Stimulated activated CD8-positive, alpha-beta memory T cell treated with anti-CD3 and anti-CD28 coated beads, Interleukin-7, amount 100 ng/mL, for 1 hour (primary cell): Measurements from ENCODE around the gene SERPINI1.

Experiments used
- DNase-seq, 2 donors: peaks; one replicate each; pipeline ENCODE4 v3.0.0-alpha.2; 2020; ENCODE audit warnings: low read depth in 2 of 2

The SERPINI1 gene

DNA sequence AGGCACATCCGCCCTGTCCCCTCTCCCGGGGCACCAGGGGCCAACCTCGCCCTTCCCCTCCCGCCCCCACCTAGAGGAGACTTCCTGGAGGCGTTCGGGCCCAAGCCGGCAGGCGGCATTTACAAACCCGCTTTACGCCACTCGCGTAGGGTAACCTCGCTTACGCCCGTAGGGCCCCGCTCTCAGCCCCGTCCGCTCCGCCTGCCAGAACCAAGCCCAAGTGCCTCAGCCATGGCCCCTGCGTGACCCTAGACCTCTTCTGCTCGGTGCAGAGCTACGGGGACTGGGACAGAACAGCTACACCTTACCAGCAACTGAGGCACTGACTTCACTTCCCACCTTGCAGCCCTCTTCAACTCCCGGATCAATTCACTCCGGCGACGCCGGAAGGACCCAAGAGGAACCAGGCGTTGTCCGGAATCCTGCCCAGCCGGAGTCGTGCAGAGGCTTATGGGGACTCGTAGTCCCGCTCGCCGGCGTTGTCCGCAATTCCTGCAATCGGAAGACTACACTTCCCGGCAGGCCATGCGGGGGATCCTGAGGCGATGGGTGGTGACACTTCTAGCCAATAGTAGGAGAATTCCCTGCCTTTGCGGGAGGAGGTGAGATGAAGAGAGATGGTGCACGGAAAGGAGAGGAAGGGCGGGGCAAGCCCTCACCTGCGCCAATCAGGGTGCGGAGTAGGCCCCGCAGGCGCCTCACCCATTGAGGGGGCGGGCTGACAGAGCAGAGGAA lies 856 bp upstream of the SERPINI1 start, which contains the start of gene PDCD10:
TSS of gene PDCD10 (minus strand) at position 395 of the 735 bp plus-strand sequence. CDS start 14,735 bp downstream, outside the sequence.
- peak; percentile 92 to 94 for DNase-seq

GRCh38 chr3:167736264-167736787 lies 805 bp downstream of the SERPINI1 start:
- DNase-seq = no peak

DNA sequence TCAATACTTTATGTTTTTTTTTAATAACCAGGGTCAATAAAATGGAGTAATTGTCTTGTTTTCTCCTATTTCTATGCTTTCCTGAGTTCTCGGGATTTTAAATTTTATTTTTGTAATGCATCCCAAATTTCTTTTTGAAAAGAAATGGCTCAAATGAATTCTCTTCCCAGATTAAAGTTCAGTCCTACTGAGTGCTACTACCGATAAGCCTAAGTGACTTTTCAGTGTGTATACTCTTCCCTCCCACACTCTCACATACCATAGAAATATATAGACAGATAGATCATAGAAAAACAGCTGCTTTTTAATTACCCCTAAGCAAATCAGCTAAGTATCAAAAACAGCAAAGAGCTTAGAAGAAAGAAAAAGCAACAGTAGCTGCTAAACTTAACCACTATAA lies 1.5 kb downstream of the SERPINI1 start:
- no peak for DNase-seq

DNA sequence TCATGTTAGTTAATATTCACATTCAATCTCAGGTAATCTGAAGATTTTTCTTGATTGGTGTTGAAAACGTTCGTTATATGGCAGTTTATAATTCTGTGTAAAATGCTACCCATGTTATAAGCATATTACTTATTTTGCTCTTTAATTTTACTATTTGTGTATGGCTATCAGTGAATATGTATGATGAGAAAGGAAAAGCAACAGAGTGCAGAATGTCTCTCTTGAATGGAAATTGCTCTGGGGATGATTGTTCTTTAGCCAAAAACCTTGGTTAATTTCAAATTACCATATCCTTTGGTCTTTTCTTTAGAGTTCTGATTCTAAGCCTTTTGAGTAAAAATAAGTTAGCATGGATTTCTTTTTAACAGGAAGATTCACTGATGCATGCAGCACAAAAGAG lies 2.5 kb downstream of the SERPINI1 start:
- DNase-seq = no peak

GRCh38 chr3:167739190-167739810 lies 3.8 kb downstream of the SERPINI1 start:
- DNase-seq = no peak

DNA sequence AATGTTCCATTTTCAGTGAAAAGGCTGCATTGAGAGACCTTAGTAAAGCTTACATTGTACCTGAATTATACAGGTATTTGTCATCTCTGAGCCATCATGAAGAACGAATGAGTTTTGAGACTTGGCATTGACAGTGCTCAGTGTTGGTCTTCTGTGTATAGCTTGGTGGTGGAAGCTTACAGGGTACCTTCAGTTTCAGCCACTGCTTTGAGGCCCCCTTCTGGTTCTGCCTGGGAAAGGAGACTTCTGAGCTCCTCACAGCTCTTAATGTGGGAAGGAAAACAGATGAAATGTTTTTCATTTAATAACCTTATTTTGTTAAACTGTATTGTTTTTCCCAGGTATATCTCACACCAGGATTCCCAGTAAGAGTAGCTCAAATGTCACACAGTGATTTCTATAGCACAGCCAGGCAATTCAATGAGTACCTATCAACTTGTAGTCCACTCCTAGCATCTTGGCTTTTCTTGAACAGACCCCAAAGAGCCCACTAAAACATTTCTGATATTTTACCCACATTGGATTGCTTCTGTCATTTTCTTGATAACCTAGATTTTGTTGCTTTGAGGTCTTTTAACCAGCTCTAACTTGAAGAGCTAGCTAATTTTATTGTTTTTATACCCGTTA lies 5.6 kb downstream of the SERPINI1 start:
- no peak for DNase-seq

- no peak for DNase-seq
These were observed 6.8 kb downstream of the SERPINI1 start for GRCh38 chr3:167742338-167742737.

DNA sequence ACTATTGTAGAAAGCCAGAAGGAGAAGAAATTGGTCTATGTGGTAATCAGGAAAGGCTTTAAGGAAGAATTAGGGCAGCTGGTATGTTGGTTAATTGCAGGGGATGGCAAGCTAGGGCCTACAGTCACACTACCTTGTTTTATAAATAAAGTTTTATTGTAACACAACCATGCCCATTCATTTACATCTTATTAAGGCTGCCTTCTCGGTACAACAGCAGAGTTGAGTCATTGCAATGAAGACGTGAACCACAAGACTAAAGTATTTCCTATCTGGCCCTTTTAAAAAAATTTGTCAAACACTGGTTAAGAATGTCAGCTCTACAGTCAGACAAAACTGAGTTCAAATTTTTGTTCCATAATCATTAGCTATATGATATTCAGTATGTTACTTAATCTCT lies 8.3 kb downstream of the SERPINI1 start:
- no peak for DNase-seq

DNA sequence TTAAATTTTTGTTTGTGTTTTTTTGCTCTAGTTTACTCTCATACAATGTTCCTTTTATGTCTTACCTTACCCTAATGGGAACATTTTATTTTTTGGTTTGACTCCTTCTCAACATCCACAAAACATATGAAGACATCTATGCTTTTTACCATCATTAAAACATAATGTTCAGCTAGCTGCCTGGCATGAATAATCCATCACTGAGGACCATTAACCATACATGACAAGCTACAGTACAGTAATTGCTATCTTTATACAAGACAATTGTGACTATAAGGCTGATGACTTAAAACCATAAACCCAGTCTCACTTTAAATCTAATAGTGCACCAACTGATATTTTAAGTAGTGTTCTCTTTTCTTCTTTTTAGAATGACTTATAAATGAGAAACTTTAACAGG lies 13.7 kb downstream of the SERPINI1 start:
- DNase-seq = no peak

DNA sequence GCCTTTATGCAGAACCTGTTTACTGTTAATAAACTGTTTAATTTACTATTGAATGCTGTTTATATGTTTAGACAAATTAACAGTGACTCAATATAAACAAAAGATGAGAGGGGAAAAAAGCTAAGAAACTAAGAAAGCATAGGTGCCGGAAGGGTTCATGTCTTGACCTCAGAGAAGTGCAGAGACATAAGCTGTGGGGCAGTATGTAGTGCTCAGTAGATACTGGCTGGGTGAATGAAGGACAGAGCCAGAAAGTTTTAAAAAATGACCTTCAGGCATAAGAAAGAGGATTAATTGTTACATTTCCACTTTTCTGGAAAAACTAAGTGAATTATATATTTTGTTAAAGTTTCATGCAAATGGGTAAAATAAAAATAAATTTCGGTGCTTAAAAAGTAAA lies 14.2 kb downstream of the SERPINI1 start:
- DNase-seq = no peak

- no peak for DNase-seq
These were observed 14.9 kb downstream of the SERPINI1 start for GRCh38 chr3:167750272-167750971.

DNA sequence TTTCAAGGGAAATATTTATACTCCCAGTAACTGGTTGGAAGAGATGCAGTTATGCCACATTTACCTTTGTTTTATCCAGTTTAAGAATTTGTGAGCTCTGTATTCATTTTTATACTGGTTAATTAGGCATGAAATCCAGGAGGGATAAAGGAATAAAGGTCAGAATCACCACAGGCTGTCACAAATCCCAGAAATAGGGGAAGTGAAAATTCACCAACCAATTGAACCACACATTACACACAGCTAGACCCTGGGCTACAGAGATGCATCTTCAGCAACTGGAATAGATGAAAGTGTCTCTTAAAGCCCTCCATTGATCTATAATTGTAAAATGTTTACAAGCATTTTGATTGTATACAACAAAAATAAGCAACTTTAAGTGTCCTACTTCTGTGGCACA lies 18.5 kb downstream of the SERPINI1 start:
- DNase-seq = no peak

DNA sequence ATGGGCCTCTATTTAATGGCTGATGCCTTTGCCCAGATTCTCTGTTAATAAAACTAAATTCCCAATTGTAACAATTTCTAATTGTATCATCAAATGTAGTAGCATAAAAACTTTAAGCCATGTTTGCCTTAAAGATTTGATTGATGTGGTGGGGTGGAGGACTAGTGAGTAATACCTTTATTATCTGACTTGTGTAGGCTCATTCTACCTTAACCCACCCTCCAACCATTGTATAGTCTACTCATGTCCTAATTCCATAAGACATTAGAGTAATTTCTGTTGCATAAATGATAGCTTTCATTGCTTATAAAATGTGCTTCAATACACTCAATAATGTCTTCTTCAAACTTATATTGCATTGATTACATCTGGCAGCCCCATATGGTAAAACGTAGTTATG lies 25.8 kb downstream of the SERPINI1 start:
- no peak for DNase-seq

DNA sequence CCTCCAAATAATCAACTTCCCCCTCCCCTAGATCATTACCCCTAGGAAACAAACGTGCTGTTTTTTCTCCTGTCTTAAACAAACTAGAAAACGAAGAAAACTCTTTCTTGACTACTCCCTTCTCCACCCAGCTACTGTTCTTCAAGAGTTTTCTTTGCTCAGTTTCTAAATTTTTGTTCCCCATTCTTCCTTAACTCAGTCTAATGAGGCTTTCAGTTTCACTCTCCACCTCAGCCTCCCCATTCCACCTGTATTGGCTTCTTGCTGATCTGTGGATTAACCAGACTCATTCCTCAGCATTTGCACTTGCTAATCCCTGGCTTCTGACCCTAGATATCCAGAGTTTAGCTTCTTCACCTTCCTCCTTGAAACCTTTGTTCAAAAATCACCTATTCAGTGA lies 26.8 kb downstream of the SERPINI1 start:
- no peak for DNase-seq

DNA sequence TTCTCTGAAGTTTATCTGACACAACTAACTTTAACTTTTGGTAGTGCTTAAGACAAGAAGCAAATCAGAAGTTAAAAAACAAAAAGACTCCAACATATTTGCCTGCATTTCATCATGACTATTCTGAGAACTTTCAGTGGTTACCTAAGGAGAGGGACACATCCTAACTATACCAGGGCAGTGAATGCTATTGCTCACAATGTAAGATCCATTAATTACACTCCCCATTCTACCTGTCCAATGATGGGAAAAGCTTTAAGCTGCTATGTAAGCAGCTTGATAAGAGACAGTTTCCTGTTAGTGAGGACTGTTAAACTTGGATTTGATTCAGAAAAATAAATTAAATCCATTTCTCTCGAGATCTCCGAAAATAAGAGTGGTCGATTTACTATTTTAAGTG lies 37.5 kb downstream of the SERPINI1 start:
- no peak for DNase-seq

DNA sequence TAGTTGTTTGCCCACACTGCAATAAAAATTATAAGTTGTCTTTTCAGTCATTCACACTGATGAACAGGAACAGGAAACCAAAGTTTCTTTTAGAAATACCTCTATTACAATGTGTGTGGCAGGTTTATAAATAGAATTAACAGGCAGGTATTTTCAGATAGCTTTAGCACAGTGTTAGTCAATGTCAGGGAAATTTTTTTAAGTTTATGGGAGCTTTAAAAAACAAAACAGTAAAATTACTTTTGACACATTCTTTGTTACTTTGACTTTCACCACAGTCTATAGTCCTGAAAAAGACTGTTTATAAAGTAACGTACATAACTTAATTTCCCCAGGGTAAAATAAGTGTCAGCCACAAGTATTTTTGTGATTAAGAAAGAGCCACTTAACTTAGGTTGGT lies 38.1 kb downstream of the SERPINI1 start:
- no peak for DNase-seq

- DNase-seq = no peak
These were observed 40.7 kb downstream of the SERPINI1 start for GRCh38 chr3:167776066-167776685.

- DNase-seq = no peak
These were observed 41.8 kb downstream of the SERPINI1 start for GRCh38 chr3:167777356-167777755.

DNA sequence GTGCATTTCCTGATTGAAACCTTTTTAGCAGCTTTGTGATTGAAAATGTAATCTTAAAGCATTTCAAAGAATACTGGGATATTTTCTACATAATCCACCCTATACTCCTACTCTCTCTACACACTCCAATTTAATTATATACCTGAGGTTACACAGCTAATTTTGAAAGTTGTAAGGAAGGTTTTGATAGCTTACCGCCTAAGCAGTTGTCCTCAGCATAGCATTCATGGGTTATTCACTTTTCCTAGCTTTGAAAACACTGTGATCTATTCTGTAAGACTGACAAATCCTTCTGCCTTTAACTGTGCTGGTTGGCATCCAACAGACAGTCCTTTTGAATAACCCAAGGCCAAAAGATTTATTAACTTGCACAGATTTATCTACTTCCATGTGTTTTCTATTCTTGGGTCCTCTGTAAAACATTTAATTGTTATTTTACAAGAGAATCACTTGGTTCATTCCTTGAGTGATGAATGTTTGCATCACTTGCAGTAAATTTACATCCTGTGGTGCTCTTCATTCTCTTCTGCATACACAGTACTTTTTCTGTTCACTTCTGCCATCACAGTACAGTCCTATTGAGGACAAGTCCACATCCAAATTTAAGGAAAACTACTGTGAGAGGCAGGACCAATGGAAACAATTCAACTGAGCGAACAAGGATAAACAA lies 44.8 kb downstream of the SERPINI1 start:
- no peak for DNase-seq

- no peak for DNase-seq
These were observed 48.3 kb downstream of the SERPINI1 start for GRCh38 chr3:167783781-167784180.

DNA sequence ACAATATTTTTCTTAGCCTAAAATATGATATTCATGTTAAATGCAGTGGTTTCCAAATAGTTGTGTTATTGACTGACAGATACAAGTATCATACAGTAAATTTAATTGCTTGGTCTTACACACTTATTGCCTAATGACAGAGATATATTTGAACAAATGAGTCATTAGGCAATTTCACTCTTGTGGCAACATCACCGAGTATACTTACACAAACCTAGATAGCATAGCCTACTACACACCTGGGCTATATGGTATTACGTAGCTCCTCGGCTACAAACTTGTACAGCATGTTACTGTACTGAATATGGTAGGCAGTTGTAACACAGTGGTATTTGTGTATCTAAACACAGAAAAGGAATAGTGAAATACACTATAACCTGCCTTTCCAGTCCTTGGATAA lies 50.3 kb downstream of the SERPINI1 start:
- no peak for DNase-seq
